ENCODE measurements around the gene ALDH3A1.

Gene ALDH3A1

GRCh38 chr17:19702217-19702641 lies 45.9 kb downstream of the ALDH3A1 start:
- no peak for DNase-seq

Measured in DMS53 (cell line).